Left hindlimb (tissue), 1 donor: ENCODE measurements around the gene FLYWCH2.
A peak's percentile ranks its signal among the peaks of the same experiment; 100 is the strongest.

Source experiments
- DNase-seq: peaks from one replicate; pipeline ENCODE4 v3.0.0-alpha.2; 2018

FLYWCH2 gene

GRCh38 chr16:2854700-2855309 lies 28.2 kb upstream of the FLYWCH2 start:
- DNase-seq = no peak

- DNase-seq = no peak
Measured at GRCh38 chr16:2855536-2855935, 27.5 kb upstream of the FLYWCH2 start.

- DNase-seq = no peak
Measured at GRCh38 chr16:2856061-2856670, 26.8 kb upstream of the FLYWCH2 start.

GRCh38 chr16:2856686-2857450 lies 26.1 kb upstream of the FLYWCH2 start:
- no peak for DNase-seq

- DNase-seq = no peak
Measured at GRCh38 chr16:2857451-2858244, 25.4 kb upstream of the FLYWCH2 start, which contains the start of gene PRSS22. Gene PRSS22 (minus strand): TSS chr16:2858170. CDS start chr16:2858104, 66 bp downstream.

GRCh38 chr16:2858245-2859025 lies 24.6 kb upstream of the FLYWCH2 start:
- no peak for DNase-seq

GRCh38 chr16:2859686-2860265 lies 23.2 kb upstream of the FLYWCH2 start:
- DNase-seq = no peak

- no peak for DNase-seq
Measured at GRCh38 chr16:2860826-2861567, 22.0 kb upstream of the FLYWCH2 start.

- no peak for DNase-seq
Measured at GRCh38 chr16:2865651-2866050, 17.4 kb upstream of the FLYWCH2 start.

- no peak for DNase-seq
Measured at GRCh38 chr16:2866431-2866830, 16.6 kb upstream of the FLYWCH2 start.

- no peak for DNase-seq
Measured at GRCh38 chr16:2867661-2867986, 15.4 kb upstream of the FLYWCH2 start.

GRCh38 chr16:2867987-2868789 lies 14.8 kb upstream of the FLYWCH2 start:
- peak; percentile 95 for DNase-seq

- no peak for DNase-seq
Measured at GRCh38 chr16:2871926-2872325, 11.1 kb upstream of the FLYWCH2 start.

- DNase-seq = no peak
Measured at GRCh38 chr16:2874032-2874911, 8.7 kb upstream of the FLYWCH2 start.

- peak; percentile 69 for DNase-seq
Measured at GRCh38 chr16:2874912-2875362, 8.1 kb upstream of the FLYWCH2 start.

GRCh38 chr16:2879854-2880508 lies 3.0 kb upstream of the FLYWCH2 start:
- no peak for DNase-seq

- no peak for DNase-seq
Measured at GRCh38 chr16:2881783-2882649, 999 bp upstream of the FLYWCH2 start.

- no peak for DNase-seq
Measured at GRCh38 chr16:2883458-2883908, 468 bp downstream of the FLYWCH2 start.
